HG02970 (cell line): ENCODE results near the gene NDUFAF2.

Source experiments
- ATAC-seq: cut with Tn5 transposase; IDR thresholded peaks from one replicate; pipeline ENCODE4 v1.9.1; 2021; ENCODE audit warnings: mild to moderate bottlenecking, moderate library complexity, moderate number of reproducible peaks; ENCODE audit not compliant: unreplicated experiment, low FRiP score

The NDUFAF2 gene

DNA sequence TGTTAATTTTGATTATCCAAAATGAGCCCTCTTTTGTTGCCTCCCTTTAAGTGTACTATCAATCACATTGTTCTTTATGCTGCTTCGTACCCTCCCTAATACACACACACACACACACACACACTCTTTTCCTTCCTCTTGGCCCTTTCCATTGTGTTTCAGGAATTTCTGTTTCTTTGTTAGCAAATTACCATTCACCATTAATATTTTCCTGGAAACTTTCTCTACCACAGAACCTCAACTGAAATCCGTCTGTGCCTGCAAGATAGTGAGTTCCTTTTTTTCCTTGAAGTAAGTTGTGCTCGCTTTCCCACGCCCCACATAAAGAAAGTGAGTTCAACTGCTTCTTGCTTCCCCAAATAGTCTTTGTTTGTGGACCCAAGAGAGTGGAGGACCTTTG, 155.4 kb downstream of the NDUFAF2 start:
- ATAC-seq, result no peak

GRCh38 chr5:61114441-61114840, 169.4 kb downstream of the NDUFAF2 start:
- no peak for ATAC-seq

DNA sequence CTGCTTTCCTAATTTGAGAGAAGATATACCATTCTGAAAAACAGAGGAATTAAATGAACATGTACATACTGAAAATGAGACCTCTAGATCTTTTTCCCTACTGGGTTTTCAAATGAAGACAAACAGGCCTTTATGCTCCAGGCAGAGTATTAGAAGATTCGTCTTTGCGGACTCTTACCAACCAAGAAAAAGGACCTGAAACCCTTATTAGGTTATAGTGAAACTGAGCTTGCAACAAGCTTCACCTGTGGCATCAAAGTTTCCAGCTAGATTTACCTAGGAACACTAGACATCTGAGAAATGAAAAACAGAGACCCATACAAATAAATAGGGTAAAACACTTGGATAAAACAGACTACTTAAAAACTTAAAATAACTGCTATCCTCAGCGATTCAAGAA, 171.0 kb downstream of the NDUFAF2 start:
- no peak for ATAC-seq

GRCh38 chr5:61119066-61119465, 174.1 kb downstream of the NDUFAF2 start:
- no peak for ATAC-seq

GRCh38 chr5:61120534-61120933, 175.5 kb downstream of the NDUFAF2 start:
- ATAC-seq, result no peak

GRCh38 chr5:61123145-61123544, 178.1 kb downstream of the NDUFAF2 start:
- no peak for ATAC-seq

DNA sequence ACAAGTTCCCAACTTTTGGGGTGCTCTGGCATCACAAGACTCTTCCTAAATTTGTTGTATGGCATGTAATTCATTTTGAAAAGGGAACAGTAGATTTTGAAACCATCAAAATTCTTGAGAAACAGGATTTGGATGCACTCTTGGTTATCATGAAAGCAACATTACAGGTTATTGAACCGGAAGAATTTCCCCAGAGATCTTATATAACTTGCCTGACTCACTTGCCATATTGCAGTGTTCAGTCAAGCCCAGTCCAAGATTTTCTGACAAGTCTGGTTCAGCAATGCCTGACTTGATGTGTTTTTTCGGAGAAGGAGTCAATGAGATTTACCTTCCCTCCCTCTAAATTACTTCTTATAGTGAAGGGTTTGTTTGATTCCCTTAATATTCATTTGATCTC, 185.3 kb downstream of the NDUFAF2 start:
- ATAC-seq, result no peak

- ATAC-seq, result no peak
Observed at GRCh38 chr5:61132559-61132958, 187.6 kb downstream of the NDUFAF2 start.

DNA sequence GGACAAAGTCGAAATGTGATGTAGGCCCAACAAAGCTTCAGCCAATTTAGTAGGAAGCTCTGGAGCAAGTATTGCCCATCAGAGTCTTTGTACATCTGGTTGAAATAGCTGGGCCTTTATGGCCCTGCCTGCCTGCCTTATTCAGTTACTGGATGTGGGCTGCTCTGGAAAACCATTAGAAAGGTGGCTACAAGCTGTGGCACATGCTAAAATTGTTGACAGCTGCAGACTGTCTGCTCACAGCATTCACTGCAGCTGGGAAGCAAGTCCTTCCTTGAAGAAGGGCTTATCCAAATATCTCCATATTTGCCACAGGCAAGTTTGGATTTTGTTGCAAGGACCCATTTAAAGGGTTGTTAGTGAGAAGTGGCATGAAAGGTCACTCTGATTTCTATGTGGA, 192.8 kb downstream of the NDUFAF2 start:
- no peak for ATAC-seq

DNA sequence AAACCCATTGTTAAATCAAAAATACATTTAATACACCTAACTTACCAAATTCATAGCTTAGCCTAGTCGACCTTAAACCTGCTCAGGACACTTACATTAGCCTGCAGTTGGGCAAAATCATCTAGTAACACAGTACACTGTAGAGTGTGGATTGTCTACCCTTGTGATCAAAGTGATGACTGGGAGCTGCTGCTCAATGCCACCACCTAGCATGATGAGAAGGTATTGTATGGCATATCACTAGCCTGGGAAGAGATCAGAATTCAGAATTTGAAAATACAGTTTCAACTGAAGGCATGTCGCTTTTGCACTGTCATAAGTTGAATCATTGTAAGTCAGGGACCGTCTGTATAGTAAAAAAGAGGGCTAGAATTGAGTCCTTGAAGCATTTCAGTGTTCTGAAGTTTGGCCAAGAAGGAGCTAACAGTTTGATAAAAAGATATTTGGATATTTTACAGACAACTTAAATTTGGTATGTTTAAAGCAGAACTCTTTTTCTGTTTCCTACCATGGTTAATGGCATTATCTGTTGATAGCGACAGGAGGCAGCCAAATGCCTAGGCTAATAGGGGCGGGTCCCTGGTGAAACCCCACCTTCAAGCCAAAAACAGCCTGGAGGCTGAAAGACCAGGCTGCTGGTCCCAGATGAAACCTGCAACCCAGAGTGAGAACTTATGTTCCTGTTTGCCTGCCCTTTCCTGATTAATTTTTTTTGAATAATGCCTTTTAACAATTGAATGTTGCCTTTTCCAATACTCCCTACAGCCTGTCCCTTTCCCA, 194.3 kb downstream of the NDUFAF2 start:
- ATAC-seq, result no peak

- no peak for ATAC-seq
Observed at GRCh38 chr5:61139931-61140330, 194.9 kb downstream of the NDUFAF2 start.

DNA sequence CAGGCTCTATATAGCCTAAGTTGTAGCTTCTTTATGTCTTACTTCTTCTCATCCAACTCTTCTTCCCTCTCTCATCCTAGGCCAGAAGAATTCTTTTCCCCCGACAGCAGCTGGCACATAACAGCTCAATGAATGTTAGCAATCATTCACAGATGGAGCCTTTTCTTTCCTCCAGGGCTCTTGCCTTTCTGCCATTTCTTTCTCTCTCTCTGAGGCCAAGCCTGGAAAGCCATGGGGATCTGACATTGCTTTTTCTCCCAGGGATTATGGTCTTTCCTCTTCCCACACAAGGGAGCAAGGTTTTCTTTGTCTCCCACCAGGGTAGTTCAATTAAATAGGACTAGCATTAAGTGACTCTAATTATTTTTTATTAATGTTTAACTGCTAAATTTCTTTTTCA, 196.8 kb downstream of the NDUFAF2 start:
- no peak for ATAC-seq

DNA sequence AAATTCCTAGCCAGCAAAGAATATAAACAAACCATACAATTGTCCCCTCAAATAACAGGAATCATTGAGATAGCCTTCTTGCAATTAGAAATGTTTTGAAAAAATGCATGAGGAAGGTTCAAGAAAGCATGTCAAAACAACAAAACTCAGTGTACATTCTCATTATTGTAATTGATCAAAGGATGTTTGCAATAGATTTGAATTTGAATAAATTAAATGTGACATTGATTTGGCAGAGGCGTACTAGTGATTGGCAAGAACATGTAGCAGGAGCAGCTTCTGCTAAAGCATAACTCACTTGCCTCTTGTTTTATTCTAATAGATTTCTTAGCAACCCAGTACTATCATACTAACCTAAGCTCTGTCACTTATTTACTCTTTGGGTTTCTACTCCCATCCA, 197.4 kb downstream of the NDUFAF2 start:
- ATAC-seq, result no peak

DNA sequence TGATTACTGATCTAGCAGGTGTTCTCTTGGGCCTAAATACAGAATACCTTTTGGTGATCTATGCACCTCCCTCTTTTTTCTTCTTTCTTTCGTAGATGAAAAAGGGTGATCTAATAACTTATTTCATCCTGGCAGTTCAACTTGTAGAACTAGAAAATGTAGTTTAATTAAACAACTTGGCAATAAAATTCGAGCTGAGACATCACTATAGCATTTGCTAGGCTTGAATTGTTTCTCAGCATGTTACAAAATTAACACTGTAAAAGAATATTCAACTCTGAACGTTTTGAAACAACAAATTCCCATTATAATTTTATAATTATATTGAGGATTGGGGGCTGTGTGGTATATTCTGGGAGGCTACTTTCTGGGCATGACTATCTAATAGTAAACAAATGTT, 197.8 kb downstream of the NDUFAF2 start:
- no peak for ATAC-seq

- ATAC-seq, result no peak
Observed at GRCh38 chr5:61148515-61148914, 203.5 kb downstream of the NDUFAF2 start.

DNA sequence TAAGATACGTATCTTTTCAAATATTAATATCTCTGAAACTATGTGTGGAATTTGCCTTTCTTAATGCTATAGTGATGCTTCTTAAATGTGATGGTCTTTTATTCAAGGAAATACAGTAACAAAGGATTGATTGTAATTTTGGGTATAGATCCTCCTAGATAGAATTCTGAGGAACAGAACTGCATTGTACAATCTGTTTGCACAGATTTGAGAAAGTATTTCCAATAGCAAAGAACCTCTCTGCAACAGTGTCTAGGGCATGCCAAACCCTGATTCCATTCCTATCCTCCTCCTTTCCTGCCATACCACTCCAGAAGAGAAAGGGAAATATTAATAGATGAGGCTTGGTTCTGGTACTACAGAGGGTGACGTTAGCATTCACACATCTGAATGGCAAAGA, 206.9 kb downstream of the NDUFAF2 start:
- ATAC-seq, result no peak

DNA sequence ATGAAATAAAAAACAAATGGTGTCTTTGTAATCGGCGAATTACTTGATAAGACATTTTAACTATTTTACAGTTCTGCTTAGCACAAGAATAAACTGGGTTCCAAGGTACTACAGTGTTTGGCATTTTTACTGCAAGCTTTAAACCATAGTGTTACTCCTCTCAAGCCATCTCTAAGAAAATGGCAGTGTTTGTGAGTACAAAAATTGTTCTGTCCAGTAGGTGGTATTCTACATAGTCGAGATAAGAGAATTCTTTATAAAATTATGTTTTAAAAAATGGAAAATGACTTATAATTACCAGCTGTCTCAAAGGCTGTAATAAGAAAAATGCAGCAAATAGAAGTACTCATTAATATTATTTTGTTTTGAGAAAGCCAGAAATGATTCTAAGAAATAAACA, 214.1 kb downstream of the NDUFAF2 start:
- no peak for ATAC-seq

GRCh38 chr5:61159836-61160235, 214.8 kb downstream of the NDUFAF2 start:
- ATAC-seq, result no peak

DNA sequence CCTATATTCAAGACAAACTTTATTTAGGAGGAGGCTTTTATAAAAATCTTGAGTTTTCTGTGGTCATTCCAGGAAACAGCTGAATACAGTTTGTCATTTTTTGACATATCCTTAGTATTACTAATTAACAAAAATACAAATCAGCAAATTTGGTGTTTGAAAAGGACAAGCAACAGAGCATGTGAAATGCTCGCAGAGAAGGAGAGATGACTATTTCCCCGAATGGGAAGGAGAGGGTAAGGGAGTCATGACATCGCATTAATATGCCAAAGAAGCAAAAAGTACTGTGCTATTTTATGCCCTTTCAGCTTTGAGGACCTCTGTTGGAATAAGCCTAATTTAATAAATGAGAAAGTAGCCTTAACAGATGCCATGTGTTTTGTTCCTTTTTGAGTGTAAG, 215.5 kb downstream of the NDUFAF2 start:
- ATAC-seq, result no peak

- ATAC-seq, result peak; percentile 98
Observed at GRCh38 chr5:61162010-61162831, 217.2 kb downstream of the NDUFAF2 start, which contains the start of gene SMIM15. Gene SMIM15, minus strand, starts transcription at chr5:61162468. Its CDS starts 2,297 bp downstream, at chr5:61160171.

- no peak for ATAC-seq
Observed at GRCh38 chr5:61162832-61163567, 218.0 kb downstream of the NDUFAF2 start.
